Measurements from ENCODE around the gene CDKL2.

GRCh38 chr4:75666299-75666698 is 36.0 kb upstream of the CDKL2 start:
- no peak for TF ChIP-seq CTCF (IDR thresholded peaks at IDR 0.05; ENCODE audit: borderline replicate concordance, extremely low read depth, low read length, poor library complexity, severe bottlenecking)
- TF ChIP-seq EZH2 (IDR thresholded peaks at IDR 0.05; ENCODE audit: borderline replicate concordance, low read depth, low read length, severe bottlenecking), result no peak
